Measurements from ENCODE around the gene SHCBP1L.

SHCBP1L gene

GRCh38 chr1:182993746-182994145 is 40.8 kb upstream of the SHCBP1L start:
- TF ChIP-seq CTCF (IDR thresholded peaks at IDR 0.05; ENCODE audit: borderline replicate concordance, insufficient read depth, low read depth, low read length) = no peak
- H3K4me3 ChIP-seq (ENCODE audit: low read depth, low read length) = no peak overlapping the region

GRCh38 chr1:182990413-182991144 is 37.6 kb upstream of the SHCBP1L start:
- no peak for TF ChIP-seq CTCF (IDR thresholded peaks at IDR 0.05; ENCODE audit: borderline replicate concordance, insufficient read depth, low read depth, low read length)
- H3K4me3 ChIP-seq (ENCODE audit: low read depth, low read length) = no peak overlapping the region

DNA sequence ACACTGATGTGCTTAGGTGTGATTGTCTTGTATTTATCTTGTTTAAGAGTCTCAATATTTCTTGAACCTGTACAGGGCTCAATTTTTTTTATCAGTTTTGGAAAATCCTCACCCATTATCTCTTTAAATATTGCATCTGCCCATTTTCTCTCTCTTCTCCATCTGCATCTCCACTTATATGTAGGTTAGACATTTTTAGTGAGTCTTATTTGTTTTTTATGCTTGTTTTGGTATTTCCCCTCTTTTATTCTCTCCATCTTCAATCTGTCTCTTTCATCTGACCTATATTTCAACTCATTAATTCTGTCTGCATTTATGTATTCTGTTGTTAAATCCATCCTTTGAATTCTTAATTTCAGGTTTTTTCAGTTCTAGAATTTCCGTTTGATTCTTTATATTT is 32.9 kb upstream of the SHCBP1L start:
- H3K4me3 ChIP-seq (ENCODE audit: low read depth, low read length) = no peak overlapping the region
- TF ChIP-seq CTCF (IDR thresholded peaks at IDR 0.05; ENCODE audit: borderline replicate concordance, insufficient read depth, low read depth, low read length) = no peak

GRCh38 chr1:182984621-182985020 is 31.7 kb upstream of the SHCBP1L start:
- no peak overlapping the region for H3K4me3 ChIP-seq (ENCODE audit: low read depth, low read length)
- no peak for TF ChIP-seq CTCF (IDR thresholded peaks at IDR 0.05; ENCODE audit: borderline replicate concordance, insufficient read depth, low read depth, low read length)

DNA sequence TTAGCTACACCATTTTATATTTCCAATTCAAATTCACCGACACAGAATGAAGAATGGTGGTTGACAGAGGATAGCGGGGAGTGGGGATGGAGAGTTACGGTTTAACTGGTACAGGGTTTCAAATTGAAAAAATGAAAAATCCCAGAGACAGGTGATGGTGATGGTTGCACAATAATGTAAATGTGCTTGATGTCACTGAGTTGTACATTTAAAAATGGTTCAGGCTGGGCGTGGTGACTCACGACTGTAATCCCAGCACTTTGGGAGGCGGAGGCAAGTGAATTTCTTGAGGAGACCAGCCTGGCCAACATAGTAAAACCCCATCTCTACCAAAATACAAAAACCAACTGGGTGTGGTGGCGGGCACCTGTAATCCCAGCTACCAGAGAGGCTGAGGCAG is 31.2 kb upstream of the SHCBP1L start:
- no peak overlapping the region for H3K4me3 ChIP-seq (ENCODE audit: low read depth, low read length)
- no peak for TF ChIP-seq CTCF (IDR thresholded peaks at IDR 0.05; ENCODE audit: borderline replicate concordance, insufficient read depth, low read depth, low read length)

DNA sequence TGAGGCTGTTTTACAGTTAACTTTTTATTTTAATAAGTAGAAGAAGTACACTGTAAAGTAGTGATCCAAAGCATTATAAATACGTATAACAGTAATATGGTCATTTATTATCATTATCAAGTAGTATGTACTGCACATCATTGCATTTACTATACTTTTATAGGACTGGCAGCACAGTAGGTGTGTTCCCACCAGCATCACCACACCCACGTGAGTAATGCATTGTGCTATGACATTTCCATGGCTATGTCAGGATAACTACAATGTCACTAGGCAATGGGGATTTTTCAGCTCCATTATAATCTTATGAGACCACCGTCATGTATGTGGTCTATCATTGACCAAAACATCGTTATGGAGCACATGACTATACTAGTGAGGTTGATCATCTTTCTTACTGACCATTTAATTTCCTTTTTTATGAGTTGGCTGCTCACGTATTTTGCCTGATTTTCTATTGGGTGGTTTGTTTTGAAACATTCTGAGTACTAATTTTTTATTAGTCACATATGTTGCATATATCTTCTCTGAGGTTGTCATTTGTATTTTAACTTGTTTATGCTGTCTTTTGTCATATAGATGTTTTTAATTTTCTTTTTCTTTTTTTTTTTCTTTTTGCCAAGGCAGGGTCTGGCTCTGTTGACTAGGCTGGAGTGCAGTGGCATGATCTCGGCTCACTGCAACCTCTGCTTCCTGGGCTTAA is 25.3 kb upstream of the SHCBP1L start:
- TF ChIP-seq CTCF (IDR thresholded peaks at IDR 0.05; ENCODE audit: borderline replicate concordance, insufficient read depth, low read depth, low read length) = no peak
- H3K4me3 ChIP-seq (ENCODE audit: low read depth, low read length) = no peak overlapping the region

DNA sequence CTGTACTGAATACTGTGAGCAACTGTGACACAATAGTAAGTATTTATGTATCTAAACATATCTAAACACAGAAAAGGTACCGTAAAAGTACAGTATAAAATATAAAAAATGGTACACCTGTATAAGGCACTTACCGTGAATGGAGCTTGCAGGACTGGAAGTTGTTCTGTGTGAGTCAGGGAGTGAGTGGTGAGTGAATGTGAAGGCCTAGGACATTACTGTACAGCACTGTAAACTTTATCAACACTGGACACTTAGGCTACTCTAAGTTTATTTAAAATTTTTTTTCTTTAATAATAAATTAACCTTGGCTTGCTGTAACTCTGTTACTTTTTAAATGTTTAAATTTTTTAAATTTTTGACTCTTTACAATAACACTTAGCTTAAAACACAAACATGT is 24.5 kb upstream of the SHCBP1L start:
- no peak overlapping the region for H3K4me3 ChIP-seq (ENCODE audit: low read depth, low read length)
- TF ChIP-seq CTCF (IDR thresholded peaks at IDR 0.05; ENCODE audit: borderline replicate concordance, insufficient read depth, low read depth, low read length) = no peak
